ENCODE data around the gene TIGD1.

DNA sequence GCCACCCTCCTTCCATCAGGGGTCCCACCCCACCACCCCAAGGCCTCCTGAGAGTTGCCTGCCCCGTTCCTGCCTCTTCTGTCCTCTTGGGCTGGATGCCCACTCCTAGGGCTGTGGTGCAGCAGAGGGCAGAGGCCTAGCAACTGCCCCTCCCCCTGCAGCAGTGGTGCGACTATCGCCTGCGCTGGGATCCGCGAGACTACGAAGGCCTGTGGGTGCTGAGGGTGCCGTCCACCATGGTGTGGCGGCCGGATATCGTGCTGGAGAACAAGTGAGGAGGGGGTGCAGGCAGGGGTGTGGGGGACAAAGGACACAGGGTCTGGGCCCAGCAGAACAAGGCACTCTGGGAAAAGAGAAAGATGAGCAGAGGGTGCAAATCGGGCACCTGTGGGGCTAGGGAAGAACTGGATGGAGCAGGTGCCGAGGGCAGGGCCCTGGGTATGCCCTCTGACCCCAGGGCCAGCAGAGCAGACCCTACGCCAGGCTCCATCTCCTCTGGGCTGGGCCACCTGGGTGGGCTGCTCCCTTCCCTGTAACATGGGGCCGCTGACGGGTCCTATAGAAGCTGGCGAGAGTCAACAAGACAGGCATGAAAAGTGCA lies 9.8 kb downstream of the TIGD1 start:
- TF ChIP-seq, protein P1, sequence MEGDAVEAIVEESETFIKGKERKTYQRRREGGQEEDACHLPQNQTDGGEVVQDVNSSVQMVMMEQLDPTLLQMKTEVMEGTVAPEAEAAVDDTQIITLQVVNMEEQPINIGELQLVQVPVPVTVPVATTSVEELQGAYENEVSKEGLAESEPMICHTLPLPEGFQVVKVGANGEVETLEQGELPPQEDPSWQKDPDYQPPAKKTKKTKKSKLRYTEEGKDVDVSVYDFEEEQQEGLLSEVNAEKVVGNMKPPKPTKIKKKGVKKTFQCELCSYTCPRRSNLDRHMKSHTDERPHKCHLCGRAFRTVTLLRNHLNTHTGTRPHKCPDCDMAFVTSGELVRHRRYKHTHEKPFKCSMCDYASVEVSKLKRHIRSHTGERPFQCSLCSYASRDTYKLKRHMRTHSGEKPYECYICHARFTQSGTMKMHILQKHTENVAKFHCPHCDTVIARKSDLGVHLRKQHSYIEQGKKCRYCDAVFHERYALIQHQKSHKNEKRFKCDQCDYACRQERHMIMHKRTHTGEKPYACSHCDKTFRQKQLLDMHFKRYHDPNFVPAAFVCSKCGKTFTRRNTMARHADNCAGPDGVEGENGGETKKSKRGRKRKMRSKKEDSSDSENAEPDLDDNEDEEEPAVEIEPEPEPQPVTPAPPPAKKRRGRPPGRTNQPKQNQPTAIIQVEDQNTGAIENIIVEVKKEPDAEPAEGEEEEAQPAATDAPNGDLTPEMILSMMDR (IDR thresholded peaks at IDR 0.05), result no peak
- no peak for TF ChIP-seq POLR2A (IDR thresholded peaks at IDR 0.05)
